AG09309 (cell line): ENCODE measurements around the gene PRKAG3.
A peak's percentile ranks its signal among the peaks of the same experiment; 100 is the strongest.
"Not testable (repeated sequence)": the region's sequence is repeated elsewhere in the genome, so short reads cannot be mapped to it uniquely, and the experiment has no call there.

Source experiments
- DNase-seq: peaks from one replicate; pipeline ENCODE4 v3.0.0-alpha.2; 2010; ENCODE audit warnings: low read depth
- H3K4me3 ChIP-seq: 2 replicates; pipeline ENCODE4 v1.5.1; 2011; ENCODE audit warnings: mild to moderate bottlenecking, low read depth, low read length, moderate library complexity; ENCODE audit not compliant: control insufficient read depth
- TF ChIP-seq, protein P1 (sequence below): IDR thresholded peaks from 2 replicates; pipeline ENCODE4 v1.5.1; 2011; ENCODE audit warnings: mild to moderate bottlenecking, low read depth, low read length, inconsistent platforms; ENCODE audit not compliant: insufficient read depth, control insufficient read depth; ENCODE audit errors: missing control alignments

PRKAG3 gene

DNA sequence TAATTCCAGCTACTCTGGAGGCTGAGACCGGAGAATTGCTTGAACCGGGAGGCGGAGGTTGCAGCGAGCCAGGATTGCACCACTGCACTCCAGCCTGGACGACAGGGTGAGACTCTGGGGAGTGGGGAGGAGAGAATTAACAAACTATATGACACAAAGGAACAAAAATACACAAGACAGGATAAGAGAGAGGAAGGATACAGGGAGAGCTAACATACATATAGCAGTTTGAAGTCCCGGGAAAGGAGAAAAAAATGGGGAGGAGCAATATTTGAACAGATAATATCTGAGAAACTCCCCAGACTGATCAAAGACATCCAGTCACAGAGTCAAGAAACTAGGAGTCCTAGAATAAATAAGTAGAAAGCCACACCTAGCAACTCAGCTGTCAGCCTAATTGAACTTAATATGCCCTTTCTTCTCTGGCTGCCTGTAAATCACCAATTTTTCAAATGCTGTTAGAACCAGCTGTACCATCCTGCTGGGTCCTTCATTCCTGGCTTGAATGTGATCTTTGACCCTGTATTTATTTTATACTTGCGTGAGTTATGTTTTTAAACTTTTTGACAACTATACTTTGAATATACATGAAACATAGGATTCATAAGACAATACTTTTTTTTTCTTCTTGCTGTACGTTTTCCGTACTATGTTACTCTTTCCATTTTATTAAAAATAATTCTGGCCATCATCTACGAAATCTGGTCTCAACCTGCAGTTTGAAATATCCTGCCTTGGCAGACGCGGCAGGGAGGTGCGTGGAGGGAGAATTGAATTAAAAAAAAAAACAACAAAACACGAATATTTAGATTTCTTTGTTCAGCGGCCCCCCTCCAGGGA is 50.5 kb downstream of the PRKAG3 start:
- H3K4me3 ChIP-seq, result peak overlapping the region; percentile 39
- no peak for DNase-seq
- TF ChIP-seq, protein P1, sequence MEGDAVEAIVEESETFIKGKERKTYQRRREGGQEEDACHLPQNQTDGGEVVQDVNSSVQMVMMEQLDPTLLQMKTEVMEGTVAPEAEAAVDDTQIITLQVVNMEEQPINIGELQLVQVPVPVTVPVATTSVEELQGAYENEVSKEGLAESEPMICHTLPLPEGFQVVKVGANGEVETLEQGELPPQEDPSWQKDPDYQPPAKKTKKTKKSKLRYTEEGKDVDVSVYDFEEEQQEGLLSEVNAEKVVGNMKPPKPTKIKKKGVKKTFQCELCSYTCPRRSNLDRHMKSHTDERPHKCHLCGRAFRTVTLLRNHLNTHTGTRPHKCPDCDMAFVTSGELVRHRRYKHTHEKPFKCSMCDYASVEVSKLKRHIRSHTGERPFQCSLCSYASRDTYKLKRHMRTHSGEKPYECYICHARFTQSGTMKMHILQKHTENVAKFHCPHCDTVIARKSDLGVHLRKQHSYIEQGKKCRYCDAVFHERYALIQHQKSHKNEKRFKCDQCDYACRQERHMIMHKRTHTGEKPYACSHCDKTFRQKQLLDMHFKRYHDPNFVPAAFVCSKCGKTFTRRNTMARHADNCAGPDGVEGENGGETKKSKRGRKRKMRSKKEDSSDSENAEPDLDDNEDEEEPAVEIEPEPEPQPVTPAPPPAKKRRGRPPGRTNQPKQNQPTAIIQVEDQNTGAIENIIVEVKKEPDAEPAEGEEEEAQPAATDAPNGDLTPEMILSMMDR, result no peak

DNA sequence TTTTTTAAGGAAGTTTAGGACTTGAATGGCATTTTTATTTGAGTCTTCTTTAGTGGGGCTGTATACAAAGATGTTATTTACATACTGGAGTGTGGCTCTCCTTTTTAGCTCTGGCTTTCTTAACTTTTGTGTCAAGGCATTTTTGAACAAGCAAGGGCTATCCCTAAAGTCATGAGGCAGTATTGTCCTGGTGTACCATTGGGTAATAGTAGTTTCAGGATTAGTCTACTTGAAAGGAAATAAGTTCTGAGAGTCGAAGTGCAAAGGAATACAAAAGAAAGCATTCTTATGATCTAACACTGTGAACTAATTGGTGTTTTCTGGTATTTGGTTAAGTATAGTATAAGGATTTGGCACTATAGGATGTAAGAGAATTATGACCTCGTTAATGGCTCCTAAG is 51.6 kb downstream of the PRKAG3 start:
- no peak for DNase-seq
- H3K4me3 ChIP-seq, result no peak overlapping the region
- TF ChIP-seq, protein P1, result no peak

DNA sequence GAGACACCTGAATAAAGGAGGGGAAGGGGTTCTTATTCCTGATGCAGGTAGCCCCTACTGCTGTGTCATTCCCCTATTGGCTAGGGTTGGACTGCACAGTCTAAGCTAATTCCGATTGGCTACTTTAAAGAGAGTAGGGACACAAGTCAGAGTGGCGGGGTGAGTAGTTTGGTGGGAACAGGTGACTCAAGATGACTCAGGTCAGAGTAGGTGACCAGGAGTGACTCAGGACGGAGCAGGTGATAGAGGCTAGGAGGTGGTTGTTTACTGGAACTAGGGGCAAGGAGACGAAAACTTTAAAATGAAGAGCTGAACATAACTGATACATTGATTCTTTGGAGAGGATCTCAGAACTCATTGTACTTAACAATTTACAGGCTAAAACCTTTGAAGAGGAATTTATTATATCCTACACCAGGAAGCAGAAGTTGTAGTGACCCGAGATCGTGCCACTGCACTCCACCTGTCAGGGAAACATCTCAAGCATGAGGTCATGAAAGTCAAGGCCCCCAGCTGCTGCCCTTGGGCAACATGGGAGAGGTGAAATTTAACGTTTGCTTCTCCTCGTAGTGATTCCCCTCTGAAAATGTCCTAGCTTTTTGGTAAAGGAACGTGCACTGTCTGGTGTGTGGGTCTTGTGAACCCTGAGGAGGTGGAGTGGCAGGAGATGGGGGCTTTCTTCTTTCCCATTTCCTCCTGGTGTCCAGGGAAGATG is 54.2 kb downstream of the PRKAG3 start:
- DNase-seq, result no peak
- TF ChIP-seq, protein P1, result no peak
- H3K4me3 ChIP-seq, result no peak overlapping the region

DNA sequence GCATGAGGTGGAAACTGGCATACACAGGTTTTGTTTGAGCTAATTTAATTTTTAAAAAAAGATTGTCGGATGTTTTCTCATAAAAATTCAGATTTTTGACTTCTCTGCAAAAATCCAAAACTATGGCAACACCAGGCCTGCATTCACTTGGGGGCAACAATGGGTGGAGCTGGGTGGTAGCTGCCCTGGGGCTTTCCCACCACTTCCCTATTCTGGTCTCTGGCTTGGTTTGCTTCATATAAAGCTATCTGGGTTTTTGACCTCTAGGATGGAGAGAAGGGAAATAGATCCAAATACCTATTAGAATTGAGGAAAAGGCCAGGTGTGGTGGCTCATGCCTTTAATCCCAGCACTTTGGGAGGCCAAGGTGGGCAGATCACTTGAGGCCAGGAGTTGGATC is 55.1 kb downstream of the PRKAG3 start:
- TF ChIP-seq, protein P1, result no peak
- no peak for DNase-seq
- H3K4me3 ChIP-seq, result no peak overlapping the region

DNA sequence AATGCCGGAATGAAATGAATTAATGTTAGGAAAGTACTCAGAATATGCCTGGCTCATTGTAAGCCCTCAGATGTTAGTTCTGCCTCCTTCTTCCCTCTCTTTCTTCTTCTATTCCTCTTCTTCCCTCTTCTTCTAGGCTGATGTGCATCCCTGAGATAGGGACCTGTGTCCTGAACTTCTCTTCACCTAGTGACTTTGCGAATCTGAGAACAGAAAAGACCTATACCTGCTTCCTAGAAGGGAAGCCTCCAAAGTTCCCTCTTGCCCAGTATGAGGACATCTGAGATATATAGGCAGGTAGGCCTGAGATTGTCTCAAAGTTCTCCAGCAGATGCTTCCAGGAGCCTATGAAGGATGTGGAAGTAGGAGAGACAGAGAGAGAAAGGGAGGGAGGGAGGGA is 57.7 kb downstream of the PRKAG3 start:
- H3K4me3 ChIP-seq, result no peak overlapping the region
- TF ChIP-seq, protein P1, result no peak
- DNase-seq, result no peak

DNA sequence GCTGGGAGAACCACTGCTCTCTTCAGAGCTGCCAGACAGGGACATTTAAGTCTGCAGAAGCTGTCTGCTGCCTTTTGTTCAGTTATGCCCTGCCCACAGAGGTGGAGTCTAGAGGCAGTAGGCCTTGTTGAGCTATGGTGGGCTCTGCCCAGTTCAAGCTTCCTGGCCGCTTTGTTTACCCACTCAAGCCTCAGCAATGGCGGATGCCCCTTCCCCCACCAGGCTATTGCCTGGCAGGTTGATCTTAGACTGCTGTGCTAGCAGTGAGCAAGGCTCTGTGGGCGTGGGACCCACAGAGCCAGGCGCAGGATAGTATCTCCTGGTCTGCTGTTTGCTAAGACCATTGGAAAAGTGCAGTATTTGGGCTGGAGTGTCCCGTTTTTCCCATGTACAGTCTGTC is 58.8 kb downstream of the PRKAG3 start:
- not testable (repeated sequence) for H3K4me3 ChIP-seq, DNase-seq
